ENCODE measurements around the gene POLL.

DNA sequence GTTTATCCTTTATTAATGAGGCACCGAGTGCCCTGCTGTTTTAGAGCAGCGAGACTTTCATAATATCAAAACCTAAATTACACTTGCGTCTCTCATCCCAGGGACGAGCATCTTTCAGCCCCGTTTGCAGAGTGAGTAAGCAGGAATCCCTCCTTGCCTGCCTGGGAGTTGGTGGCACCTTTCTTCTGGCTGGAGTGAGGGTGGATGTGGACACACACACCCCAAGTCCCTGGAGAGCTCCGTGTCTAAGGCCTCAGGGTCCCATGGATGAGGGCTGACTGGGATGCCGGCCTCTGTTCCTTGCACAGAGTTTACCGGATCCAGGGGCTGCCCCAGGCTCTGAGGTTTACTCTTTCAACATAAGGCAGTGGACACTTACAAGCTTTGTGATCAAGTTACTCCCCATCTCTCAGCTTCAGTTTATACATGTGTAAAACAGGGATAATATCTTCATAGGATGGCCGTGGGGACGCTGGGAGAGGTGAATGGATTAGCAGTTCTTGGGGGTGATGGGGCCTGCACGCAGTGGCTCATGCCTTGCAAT is 24.5 kb downstream of the POLL start:
- TF ChIP-seq, protein P1, sequence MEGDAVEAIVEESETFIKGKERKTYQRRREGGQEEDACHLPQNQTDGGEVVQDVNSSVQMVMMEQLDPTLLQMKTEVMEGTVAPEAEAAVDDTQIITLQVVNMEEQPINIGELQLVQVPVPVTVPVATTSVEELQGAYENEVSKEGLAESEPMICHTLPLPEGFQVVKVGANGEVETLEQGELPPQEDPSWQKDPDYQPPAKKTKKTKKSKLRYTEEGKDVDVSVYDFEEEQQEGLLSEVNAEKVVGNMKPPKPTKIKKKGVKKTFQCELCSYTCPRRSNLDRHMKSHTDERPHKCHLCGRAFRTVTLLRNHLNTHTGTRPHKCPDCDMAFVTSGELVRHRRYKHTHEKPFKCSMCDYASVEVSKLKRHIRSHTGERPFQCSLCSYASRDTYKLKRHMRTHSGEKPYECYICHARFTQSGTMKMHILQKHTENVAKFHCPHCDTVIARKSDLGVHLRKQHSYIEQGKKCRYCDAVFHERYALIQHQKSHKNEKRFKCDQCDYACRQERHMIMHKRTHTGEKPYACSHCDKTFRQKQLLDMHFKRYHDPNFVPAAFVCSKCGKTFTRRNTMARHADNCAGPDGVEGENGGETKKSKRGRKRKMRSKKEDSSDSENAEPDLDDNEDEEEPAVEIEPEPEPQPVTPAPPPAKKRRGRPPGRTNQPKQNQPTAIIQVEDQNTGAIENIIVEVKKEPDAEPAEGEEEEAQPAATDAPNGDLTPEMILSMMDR (conservative IDR thresholded peaks at IDR 0.05) = no peak
- TF ChIP-seq EZH2 (IDR thresholded peaks at IDR 0.05; ENCODE audit: low read depth) = no peak

All from PC-9 (cell line).